ENCODE data around the gene SLC2A8.

DNA sequence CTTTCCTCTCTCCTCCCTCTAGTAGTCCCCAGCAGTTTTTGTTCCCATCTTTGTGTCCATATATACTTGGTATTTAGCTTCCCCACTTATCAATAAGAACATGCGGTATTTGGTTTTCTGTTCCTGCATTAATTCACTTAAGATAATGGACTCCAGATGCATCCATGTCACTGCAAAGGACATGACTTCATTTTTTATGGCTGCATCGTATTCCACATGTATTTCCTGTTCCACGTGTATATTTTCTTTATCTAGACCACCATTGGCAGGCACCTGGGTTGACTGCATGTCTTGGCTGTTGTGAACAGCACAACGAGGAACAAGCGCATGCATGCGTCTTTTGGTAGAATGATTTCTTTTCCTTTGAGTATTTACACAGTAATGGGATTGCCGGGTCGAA is 33.4 kb downstream of the SLC2A8 start:
- TF ChIP-seq, protein P1, sequence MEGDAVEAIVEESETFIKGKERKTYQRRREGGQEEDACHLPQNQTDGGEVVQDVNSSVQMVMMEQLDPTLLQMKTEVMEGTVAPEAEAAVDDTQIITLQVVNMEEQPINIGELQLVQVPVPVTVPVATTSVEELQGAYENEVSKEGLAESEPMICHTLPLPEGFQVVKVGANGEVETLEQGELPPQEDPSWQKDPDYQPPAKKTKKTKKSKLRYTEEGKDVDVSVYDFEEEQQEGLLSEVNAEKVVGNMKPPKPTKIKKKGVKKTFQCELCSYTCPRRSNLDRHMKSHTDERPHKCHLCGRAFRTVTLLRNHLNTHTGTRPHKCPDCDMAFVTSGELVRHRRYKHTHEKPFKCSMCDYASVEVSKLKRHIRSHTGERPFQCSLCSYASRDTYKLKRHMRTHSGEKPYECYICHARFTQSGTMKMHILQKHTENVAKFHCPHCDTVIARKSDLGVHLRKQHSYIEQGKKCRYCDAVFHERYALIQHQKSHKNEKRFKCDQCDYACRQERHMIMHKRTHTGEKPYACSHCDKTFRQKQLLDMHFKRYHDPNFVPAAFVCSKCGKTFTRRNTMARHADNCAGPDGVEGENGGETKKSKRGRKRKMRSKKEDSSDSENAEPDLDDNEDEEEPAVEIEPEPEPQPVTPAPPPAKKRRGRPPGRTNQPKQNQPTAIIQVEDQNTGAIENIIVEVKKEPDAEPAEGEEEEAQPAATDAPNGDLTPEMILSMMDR (IDR thresholded peaks at IDR 0.05; ENCODE audit: low read length) = no peak
- no peak for TF ChIP-seq EZH2 (IDR thresholded peaks at IDR 0.05; ENCODE audit: borderline replicate concordance, low read length)
